Caco-2 (cell line): ENCODE measurements around the gene ITGAV. TPM values are rescaled to one million over a fixed set of nuclear protein-coding genes. Genes with fewer than 3 reads are reported as not detected.

Experiments
- BruUV-seq: library from RNA; stranded (reverse); fragments of 400-500 nt; replicated peaks from 2 replicates; lab custom pipeline; 2021; lab: Mats Ljungman, UMichigan
- CTCF ChIA-PET: fragments of 300-600 bp; sonication (Branson Sonifier 250); formaldehyde crosslinking; loops from one replicate; lab custom pipeline; 2022; ENCODE audit warnings: antibody characterized with exemption; lab: Charles Lee
- POLR2A ChIA-PET: fragments of 300-600 bp; sonication (Branson Sonifier 250); formaldehyde crosslinking; loops from one replicate; lab custom pipeline; 2022; ENCODE audit warnings: antibody characterized with exemption; lab: Charles Lee
- DNase-seq, 2 experiments: peaks; one replicate each; pipeline versions ENCODE4 v3.0.0 to v3.0.0-alpha.2; 2020 to 2022
- H3K27me3 ChIP-seq: replicated peaks from 2 replicates; pipeline ENCODE4 v1.6.0; 2011; ENCODE audit warnings: low read length; ENCODE audit not compliant: control insufficient read depth, insufficient read depth
- H3K36me3 ChIP-seq: 2 replicates; pipeline ENCODE4 v1.5.1; 2011; ENCODE audit warnings: low read length; ENCODE audit not compliant: control insufficient read depth, insufficient read depth
- H3K4me1 ChIP-seq: fragments of 250-450 bp; sonication (Bioruptor Pico); 2 replicates; pipeline ENCODE4 v1.5.1; 2020; ENCODE audit warnings: mild to moderate bottlenecking
- H3K4me3 ChIP-seq: 2 replicates; pipeline ENCODE4 v1.5.1; 2011; ENCODE audit warnings: low read depth, mild to moderate bottlenecking, control low read depth, low read length
- H3K9me3 ChIP-seq: fragments of 250-450 bp; sonication (Bioruptor Pico); 2 replicates; pipeline ENCODE4 v1.5.1; 2020; ENCODE audit warnings: mild to moderate bottlenecking, moderate library complexity
- H3K27ac Mint-ChIP-seq: one replicate; pipeline ENCODE4 v1.8.0; 2022; ENCODE audit warnings: mixed read lengths; ENCODE audit not compliant: unreplicated experiment
- H3K27me3 Mint-ChIP-seq: one replicate; pipeline ENCODE4 v1.8.0; 2022; ENCODE audit warnings: mixed read lengths; ENCODE audit not compliant: insufficient read depth, unreplicated experiment
- H3K36me3 Mint-ChIP-seq: one replicate; pipeline ENCODE4 v1.8.0; 2022; ENCODE audit warnings: mild to moderate bottlenecking, mixed read lengths; ENCODE audit not compliant: insufficient read depth, unreplicated experiment
- H3K4me1 Mint-ChIP-seq: one replicate; pipeline ENCODE4 v1.8.0; 2022; ENCODE audit warnings: low read depth, mixed read lengths; ENCODE audit not compliant: unreplicated experiment
- H3K4me3 Mint-ChIP-seq: one replicate; pipeline ENCODE4 v1.8.0; 2022; ENCODE audit warnings: mild to moderate bottlenecking, moderate library complexity, mixed read lengths; ENCODE audit not compliant: unreplicated experiment
- H3K9me3 Mint-ChIP-seq: one replicate; pipeline ENCODE4 v1.8.0; 2022; ENCODE audit warnings: mixed read lengths; ENCODE audit not compliant: unreplicated experiment
- CTCF ChIP-seq, 2 experiments: fragments of 200-600 bp in 1 of 2; IDR thresholded peaks; 1 replicate in 1 of 2; 2 replicates in 1 of 2; pipeline versions ENCODE4 v1.5.1 to v1.8.0; 2011 to 2022; ENCODE audit warnings: antibody characterized with exemption in 1 of 2, control low read depth in 1 of 2, inconsistent platforms in 1 of 2, low read depth in 1 of 2, low read length in 1 of 2, mild to moderate bottlenecking in 1 of 2, moderate library complexity in 1 of 2; ENCODE audit not compliant: insufficient read depth in 1 of 2, severe bottlenecking in 1 of 2, unreplicated experiment in 1 of 2
- intact Hi-C: fragments of 100-400 bp; cut with micrococcal nuclease; formaldehyde crosslinking; loops from one replicate; pipeline ENCODE4 v1.10.0; 2022; ENCODE audit not compliant: unreplicated experiment
- total RNA-seq: library from RNA; stranded (reverse); gene quantifications from 2 replicates; pipeline ENCODE4 v1.2.3, GENCODE V29; 2022

Gene ITGAV
- total RNA-seq, 1 experiment from 2014 or later = 42.6 TPM

- Mint-ChIP-seq H3K9me3 (peaks cover 16% of the 10 kb centered on the region), H3K4me3 (no peak overlapping the region), H3K27ac (no peak overlapping the region), H3K36me3 (no peaks in the 10 kb centered on the region), H3K27me3 (no peaks in the 10 kb centered on the region), H3K4me1 (no peaks in the 10 kb centered on the region)
- Histone ChIP-seq H3K27me3 (no peaks in the 10 kb centered on the region), H3K4me1 (peaks cover 6% of the 10 kb centered on the region), H3K4me3 (no peak overlapping the region), H3K9me3 (peaks cover 3% of the 10 kb centered on the region; the same call in 1 of the 2 replicates), H3K36me3 (no peaks in the 10 kb centered on the region)
- ChIA-PET POLR2A (no interaction called here), CTCF (no interaction called here)
- DNase-seq = no peak
- no peak for TF ChIP-seq CTCF (IDR thresholded peaks at IDR 0.05; ENCODE audit: insufficient read depth in 1 of 2, low read depth in 1 of 2, low read length in 1 of 2, severe bottlenecking in 1 of 2, unreplicated experiment in 1 of 2)
- intact Hi-C loops = no loop called here
- BruUV-seq = no TSS peak
Measured at GRCh38 chr2:186688813-186689212, 99.0 kb downstream of the ITGAV start.

GRCh38 chr2:186690786-186691185, 100.9 kb downstream of the ITGAV start:
- Histone ChIP-seq H3K36me3 (no peaks in the 10 kb centered on the region), H3K4me1 (peaks cover 12% of the 10 kb centered on the region), H3K27me3 (no peaks in the 10 kb centered on the region), H3K9me3 (peaks cover 3% of the 10 kb centered on the region; the same call in 1 of the 2 replicates), H3K4me3 (no peak overlapping the region)
- Mint-ChIP-seq H3K9me3 (peaks cover 16% of the 10 kb centered on the region), H3K27me3 (no peaks in the 10 kb centered on the region), H3K4me3 (no peak overlapping the region), H3K36me3 (no peaks in the 10 kb centered on the region), H3K27ac (no peak overlapping the region), H3K4me1 (no peaks in the 10 kb centered on the region)
- no peak for DNase-seq
- CTCF ChIA-PET = no interaction called here
- TF ChIP-seq CTCF (IDR thresholded peaks at IDR 0.05; ENCODE audit: insufficient read depth in 1 of 2, low read depth in 1 of 2, low read length in 1 of 2, severe bottlenecking in 1 of 2, unreplicated experiment in 1 of 2) = no peak
- no TSS peak for BruUV-seq
- POLR2A ChIA-PET = no interaction called here
- intact Hi-C loops = no loop called here

GRCh38 chr2:186691231-186691630, 101.4 kb downstream of the ITGAV start:
- ChIA-PET POLR2A (no interaction called here), CTCF (no interaction called here)
- H3K27ac Mint-ChIP-seq = no peak overlapping the region
- no TSS peak for BruUV-seq
- peaks cover under 1% of the 10 kb centered on the region for H3K4me1 Mint-ChIP-seq
- no peak for DNase-seq
- H3K4me3 Mint-ChIP-seq = no peak overlapping the region
- Histone ChIP-seq H3K4me1 (peaks cover 12% of the 10 kb centered on the region), H3K27me3 (no peaks in the 10 kb centered on the region), H3K9me3 (peaks cover 3% of the 10 kb centered on the region; the same call in 1 of the 2 replicates), H3K36me3 (no peaks in the 10 kb centered on the region), H3K4me3 (no peak overlapping the region)
- intact Hi-C loops = no loop called here
- TF ChIP-seq CTCF (IDR thresholded peaks at IDR 0.05; ENCODE audit: insufficient read depth in 1 of 2, low read depth in 1 of 2, low read length in 1 of 2, severe bottlenecking in 1 of 2, unreplicated experiment in 1 of 2) = no peak
- H3K9me3 Mint-ChIP-seq = peaks cover 16% of the 10 kb centered on the region
- H3K27me3 Mint-ChIP-seq = no peaks in the 10 kb centered on the region
- no peaks in the 10 kb centered on the region for H3K36me3 Mint-ChIP-seq
